Bronchial smooth muscle cell (primary cell): Measurements from ENCODE around the gene CAPRIN2. TPM values are rescaled to one million over a fixed set of nuclear protein-coding genes. Genes with fewer than 3 reads are reported as not detected.

Experiments used
- total RNA-seq: library from RNA; depleted of rRNA; stranded (reverse); fragments of >200 nt; gene quantifications from 2 replicates; pipeline ENCODE4 v1.2.1, GENCODE V29; 2014

CAPRIN2 gene
- 23.4 and 26.6 TPM in 2 replicates for total RNA-seq

GRCh38 chr12:30754750-30755394 lies at the start of gene CAPRIN2:
CAPRIN2 (minus strand) TSS chr12:30754951; CDS start chr12:30753520, 1,431 bp downstream.

GRCh38 chr12:30695199-30696102 lies 59.3 kb downstream of the CAPRIN2 start, which contains the start of gene IPO8:
IPO8 (minus strand) TSS chr12:30695869; CDS start chr12:30695647, 222 bp downstream.

Other genes with a start within 250 kb of the CAPRIN2 start
- 41.6 and 50.2 TPM in 2 replicates for gene IPO8, start 59.1 kb downstream of the CAPRIN2 start, total RNA-seq
- 0.26 and 0.32 TPM in 2 replicates for gene TSPAN11, start 171.8 kb upstream of the CAPRIN2 start, total RNA-seq